ENCODE data around the gene NKD1.

DNA sequence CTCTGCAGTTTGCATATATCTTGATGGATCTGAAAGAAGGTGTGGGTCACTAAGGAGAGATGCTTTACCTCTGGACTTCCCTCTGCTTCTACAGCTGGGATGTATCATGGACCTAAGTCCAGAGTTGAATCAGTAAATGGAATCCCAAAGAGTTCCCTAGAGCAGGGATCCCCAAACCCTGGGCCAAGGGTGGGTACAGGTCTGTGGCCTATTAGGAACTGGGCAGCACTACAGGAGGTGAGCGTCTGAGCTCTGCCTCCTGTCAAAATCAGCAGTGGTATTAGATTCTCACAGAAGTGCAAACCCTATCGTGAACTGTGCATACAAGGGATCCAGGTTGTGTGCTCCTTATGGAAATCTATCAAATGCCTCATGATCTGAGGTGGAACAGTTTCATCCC is 39.3 kb downstream of the NKD1 start:
- TF ChIP-seq, protein P1, sequence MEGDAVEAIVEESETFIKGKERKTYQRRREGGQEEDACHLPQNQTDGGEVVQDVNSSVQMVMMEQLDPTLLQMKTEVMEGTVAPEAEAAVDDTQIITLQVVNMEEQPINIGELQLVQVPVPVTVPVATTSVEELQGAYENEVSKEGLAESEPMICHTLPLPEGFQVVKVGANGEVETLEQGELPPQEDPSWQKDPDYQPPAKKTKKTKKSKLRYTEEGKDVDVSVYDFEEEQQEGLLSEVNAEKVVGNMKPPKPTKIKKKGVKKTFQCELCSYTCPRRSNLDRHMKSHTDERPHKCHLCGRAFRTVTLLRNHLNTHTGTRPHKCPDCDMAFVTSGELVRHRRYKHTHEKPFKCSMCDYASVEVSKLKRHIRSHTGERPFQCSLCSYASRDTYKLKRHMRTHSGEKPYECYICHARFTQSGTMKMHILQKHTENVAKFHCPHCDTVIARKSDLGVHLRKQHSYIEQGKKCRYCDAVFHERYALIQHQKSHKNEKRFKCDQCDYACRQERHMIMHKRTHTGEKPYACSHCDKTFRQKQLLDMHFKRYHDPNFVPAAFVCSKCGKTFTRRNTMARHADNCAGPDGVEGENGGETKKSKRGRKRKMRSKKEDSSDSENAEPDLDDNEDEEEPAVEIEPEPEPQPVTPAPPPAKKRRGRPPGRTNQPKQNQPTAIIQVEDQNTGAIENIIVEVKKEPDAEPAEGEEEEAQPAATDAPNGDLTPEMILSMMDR (IDR thresholded peaks at IDR 0.05) = no peak
- no peak for TF ChIP-seq POLR2A (IDR thresholded peaks at IDR 0.05)

Data from stomach (tissue), 4 donors.